ENCODE data around the gene MYO3B. TPM values are rescaled to one million over a fixed set of nuclear protein-coding genes. Genes with fewer than 3 reads are reported as not detected.

The MYO3B gene
- total RNA-seq, 3 donors from 2014 or later (not counting 1 experiment from before 2014, with no cell fraction given) = 0.68 to 0.88 (median 0.75) TPM

- H3K27ac Mint-ChIP-seq = no peak overlapping the region
- no peak overlapping the region for H3K4me3 ChIP-seq (ENCODE audit: low read length)
- no peaks in the 10 kb centered on the region for H3K36me3 ChIP-seq (ENCODE audit: control insufficient read depth, insufficient read depth, low read length)
- no peak overlapping the region for H3K27ac ChIP-seq (ENCODE audit: low read length)
- H3K9me3 ChIP-seq (ENCODE audit: control insufficient read depth, insufficient read depth, low read length) = no peaks in the 10 kb centered on the region
- WGBS (ENCODE audit: insufficient coverage) = 85% methylated on average over 2 of the region's 2 CpGs
- no peaks in the 10 kb centered on the region for H3K4me1 ChIP-seq (ENCODE audit: control insufficient read depth, insufficient read depth, low read length)
- H3K4me3 Mint-ChIP-seq = no peak overlapping the region
- no peaks in the 10 kb centered on the region for H3K9me3 Mint-ChIP-seq
- H3K27me3 Mint-ChIP-seq (ENCODE audit: low read depth in 2 of 2) = peaks cover 6 to 15% of the 10 kb centered on the region in 2 donors
- H3K36me3 Mint-ChIP-seq = no peaks in the 10 kb centered on the region
- DNase-seq (no peak), ATAC-seq (no peak)
- no peak for TF ChIP-seq CTCF (IDR thresholded peaks at IDR 0.05)
- H3K27me3 ChIP-seq (ENCODE audit: control insufficient read depth, insufficient read depth, low read length) = no peaks in the 10 kb centered on the region
- H3K4me1 Mint-ChIP-seq = no peaks in the 10 kb centered on the region
- intact Hi-C loops (cut with micrococcal nuclease) = no loop called here
These were observed 410.0 kb downstream of the MYO3B start for GRCh38 chr2:170587922-170588321.

- DNase-seq (no peak), ATAC-seq (no peak)
- H3K27me3 ChIP-seq (ENCODE audit: control insufficient read depth, insufficient read depth, low read length) = no peaks in the 10 kb centered on the region
- Mint-ChIP-seq H3K27me3 (ENCODE audit: low read depth in 2 of 2) (peaks cover 6 to 15% of the 10 kb centered on the region in 2 donors), H3K36me3 (no peaks in the 10 kb centered on the region), H3K9me3 (no peaks in the 10 kb centered on the region), H3K27ac (no peak overlapping the region), H3K4me3 (no peak overlapping the region), H3K4me1 (no peaks in the 10 kb centered on the region)
- no peaks in the 10 kb centered on the region for H3K36me3 ChIP-seq (ENCODE audit: control insufficient read depth, insufficient read depth, low read length)
- no peak overlapping the region for H3K27ac ChIP-seq (ENCODE audit: low read length)
- no peak overlapping the region for H3K4me3 ChIP-seq (ENCODE audit: low read length)
- TF ChIP-seq CTCF (IDR thresholded peaks at IDR 0.05) = no peak
- H3K9me3 ChIP-seq (ENCODE audit: control insufficient read depth, insufficient read depth, low read length) = no peaks in the 10 kb centered on the region
- H3K4me1 ChIP-seq (ENCODE audit: control insufficient read depth, insufficient read depth, low read length) = no peaks in the 10 kb centered on the region
- intact Hi-C loops (cut with micrococcal nuclease) = no loop called here
- WGBS (ENCODE audit: insufficient coverage) = 83% methylated on average over 2 of the region's 2 CpGs
These were observed 410.8 kb downstream of the MYO3B start for GRCh38 chr2:170588729-170589128.

- ATAC-seq = no peak
- Mint-ChIP-seq H3K27ac (no peak overlapping the region), H3K4me1 (no peaks in the 10 kb centered on the region), H3K36me3 (no peaks in the 10 kb centered on the region), H3K9me3 (no peaks in the 10 kb centered on the region), H3K27me3 (ENCODE audit: low read depth in 2 of 2) (no peaks in the 10 kb centered on the region), H3K4me3 (no peak overlapping the region)
- no peaks in the 10 kb centered on the region for H3K27me3 ChIP-seq (ENCODE audit: control insufficient read depth, insufficient read depth, low read length)
- DNase-seq = no peak
- no peaks in the 10 kb centered on the region for H3K4me1 ChIP-seq (ENCODE audit: control insufficient read depth, insufficient read depth, low read length)
- no peak overlapping the region for H3K27ac ChIP-seq (ENCODE audit: low read length)
- WGBS (ENCODE audit: insufficient coverage) = 100% methylated on average over 1 of the region's 3 CpGs
- no peak overlapping the region for H3K4me3 ChIP-seq (ENCODE audit: low read length)
- H3K36me3 ChIP-seq (ENCODE audit: control insufficient read depth, insufficient read depth, low read length) = no peaks in the 10 kb centered on the region
- no peaks in the 10 kb centered on the region for H3K9me3 ChIP-seq (ENCODE audit: control insufficient read depth, insufficient read depth, low read length)
- no peak for TF ChIP-seq CTCF (IDR thresholded peaks at IDR 0.05)
- intact Hi-C loops (cut with micrococcal nuclease) = no loop called here
These were observed 418.6 kb downstream of the MYO3B start for GRCh38 chr2:170596576-170596975.

GRCh38 chr2:170598067-170598395, 420.1 kb downstream of the MYO3B start:
- no peaks in the 10 kb centered on the region for H3K4me1 ChIP-seq (ENCODE audit: control insufficient read depth, insufficient read depth, low read length)
- 83% methylated on average over 4 of the region's 4 CpGs for WGBS (ENCODE audit: insufficient coverage)
- no peaks in the 10 kb centered on the region for H3K9me3 Mint-ChIP-seq
- ATAC-seq (no peak), DNase-seq (no peak)
- no peaks in the 10 kb centered on the region for H3K27me3 Mint-ChIP-seq (ENCODE audit: low read depth in 2 of 2)
- no peak overlapping the region for H3K4me3 ChIP-seq (ENCODE audit: low read length)
- no peak overlapping the region for H3K4me3 Mint-ChIP-seq
- no peaks in the 10 kb centered on the region for H3K4me1 Mint-ChIP-seq
- TF ChIP-seq CTCF (IDR thresholded peaks at IDR 0.05) = no peak
- no peak overlapping the region for H3K27ac ChIP-seq (ENCODE audit: low read length)
- no peaks in the 10 kb centered on the region for H3K36me3 ChIP-seq (ENCODE audit: control insufficient read depth, insufficient read depth, low read length)
- intact Hi-C loops (cut with micrococcal nuclease) = no loop called here
- no peak overlapping the region for H3K27ac Mint-ChIP-seq
- no peaks in the 10 kb centered on the region for H3K36me3 Mint-ChIP-seq
- no peaks in the 10 kb centered on the region for H3K27me3 ChIP-seq (ENCODE audit: control insufficient read depth, insufficient read depth, low read length)
- H3K9me3 ChIP-seq (ENCODE audit: control insufficient read depth, insufficient read depth, low read length) = no peaks in the 10 kb centered on the region
